PC-3 (cell line): ENCODE measurements around the gene ZRANB1. TPM values are rescaled to one million over a fixed set of nuclear protein-coding genes. Genes with fewer than 3 reads are reported as not detected.

ENCODE experiments used
- ATAC-seq: fragments of 200-7000 bp; cut with Tn5 transposase; 2 replicates; pipeline ENCODE4 v1.9.1; 2020; ENCODE audit warnings: mild to moderate bottlenecking, moderate library complexity
- BruUV-seq: library from RNA; stranded (reverse); fragments of 400-500 nt; replicated peaks from 2 replicates; lab custom pipeline; 2021; lab: Mats Ljungman, UMichigan
- CTCF ChIA-PET: fragments of 300-600 bp; sonication (Branson Sonifier 250); formaldehyde crosslinking; loops from one replicate; lab custom pipeline; 2022; ENCODE audit warnings: antibody characterized with exemption; lab: Charles Lee
- POLR2A ChIA-PET: fragments of 300-600 bp; sonication (Branson Sonifier 250); formaldehyde crosslinking; loops from one replicate; lab custom pipeline; 2022; ENCODE audit warnings: antibody characterized with exemption; ENCODE audit not compliant: unreplicated experiment; lab: Charles Lee
- DNase-seq: peaks from one replicate; pipeline ENCODE4 v3.0.0-alpha.2; 2015
- H2AFZ ChIP-seq: fragments of 300-600 bp; sonication (generic); 2 replicates; pipeline ENCODE4 v1.6.0; 2016; ENCODE audit warnings: antibody characterized with exemption, low read length
- H3F3A ChIP-seq: fragments of 300-600 bp; sonication (generic); one replicate; pipeline ENCODE4 v1.6.0; 2017; ENCODE audit warnings: antibody characterized with exemption, low read length, control low read depth, mild to moderate bottlenecking; ENCODE audit not compliant: unreplicated experiment
- H3K27ac ChIP-seq: fragments of 300-600 bp; sonication (generic); 2 replicates; pipeline ENCODE4 v1.5.1; 2016; ENCODE audit warnings: mild to moderate bottlenecking, low read length
- H3K27me3 ChIP-seq: fragments of 300-600 bp; sonication (generic); 2 replicates; pipeline ENCODE4 v1.6.1; 2016; ENCODE audit warnings: low read length, mixed read lengths
- H3K36me3 ChIP-seq: fragments of 300-600 bp; sonication (generic); 2 replicates; pipeline ENCODE4 v1.6.1; 2016; ENCODE audit warnings: low read depth, mixed run types, low read length, mixed read lengths
- H3K4me1 ChIP-seq: fragments of 300-600 bp; sonication (generic); 2 replicates; pipeline ENCODE4 v1.5.1; 2016; ENCODE audit warnings: low read length; ENCODE audit not compliant: insufficient read depth
- H3K4me2 ChIP-seq: fragments of 300-600 bp; sonication (generic); 2 replicates; pipeline ENCODE4 v1.6.0; 2016; ENCODE audit warnings: low read length
- H3K4me3 ChIP-seq: fragments of 300-600 bp; sonication (generic); 2 replicates; pipeline ENCODE4 v1.5.1; 2016; ENCODE audit warnings: mild to moderate bottlenecking, low read length, mixed read lengths
- H3K79me2 ChIP-seq: fragments of 300-600 bp; sonication (generic); 2 replicates; pipeline ENCODE4 v1.6.1; 2017; ENCODE audit warnings: low read length, mixed read lengths
- H3K9ac ChIP-seq: fragments of 300-600 bp; sonication (generic); 2 replicates; pipeline ENCODE4 v1.6.0; 2016; ENCODE audit warnings: mild to moderate bottlenecking, low read length
- H3K9me2 ChIP-seq: fragments of 300-600 bp; sonication (generic); replicated peaks from 2 replicates; pipeline ENCODE4 v1.6.1; 2016; ENCODE audit warnings: mixed run types, low read length, mixed read lengths
- H3K9me3 ChIP-seq: fragments of 300-600 bp; sonication (generic); 2 replicates; pipeline ENCODE4 v1.6.1; 2016; ENCODE audit warnings: low read length, mixed read lengths
- H4K20me1 ChIP-seq: fragments of 300-600 bp; sonication (generic); 2 replicates; pipeline ENCODE4 v1.6.1; 2016; ENCODE audit warnings: low read length, mixed read lengths
- CTCF ChIP-seq: fragments of 300-600 bp; sonication (generic); conservative IDR thresholded peaks from 2 replicates; pipeline ENCODE4 v1.5.1; 2017; ENCODE audit warnings: antibody characterized with exemption, low read depth, mild to moderate bottlenecking, low read length
- EZH2 ChIP-seq: fragments of 300-600 bp; sonication (generic); IDR thresholded peaks from one replicate; pipeline ENCODE4 v1.6.1; 2017; ENCODE audit warnings: antibody characterized with exemption, mild to moderate bottlenecking, low read length; ENCODE audit not compliant: unreplicated experiment
- EZH2phosphoT487 ChIP-seq: fragments of 300-600 bp; sonication (generic); IDR thresholded peaks from 2 replicates; pipeline ENCODE4 v1.6.1; 2018; ENCODE audit warnings: mild to moderate bottlenecking, antibody characterized with exemption, low read length, borderline replicate concordance
- intact Hi-C: fragments of 100-400 bp; cut with micrococcal nuclease; formaldehyde crosslinking; loops from 2 replicates; pipeline ENCODE4 v1.9.0; 2023
- total RNA-seq: library from RNA; depleted of rRNA; stranded (reverse); fragments of >200 nt; gene quantifications from 2 replicates; pipeline ENCODE4 v1.2.3, GENCODE V29; 2014

ZRANB1 gene
- total RNA-seq, 1 experiment from 2014 or later: 12.8 TPM

GRCh38 chr10:124899151-124899550 is 42.8 kb upstream of the ZRANB1 start:
- Histone ChIP-seq H3K9me2 (no peaks in the 10 kb centered on the region), H3K79me2 (no peaks in the 10 kb centered on the region), H3K9me3 (no peaks in the 10 kb centered on the region), H3K27ac (no peak overlapping the region), H4K20me1 (no peaks in the 10 kb centered on the region), H2AFZ (no peak overlapping the region), H3K4me3 (no peak overlapping the region), H3F3A (no peaks in the 10 kb centered on the region), H3K36me3 (no peaks in the 10 kb centered on the region), H3K27me3 (no peaks in the 10 kb centered on the region), H3K4me1 (no peaks in the 10 kb centered on the region), H3K9ac (no peak overlapping the region), H3K4me2 (no peak overlapping the region)
- intact Hi-C loops: no loop called here
- ATAC-seq: no peak
- no peak for TF ChIP-seq EZH2
- no peak for TF ChIP-seq EZH2phosphoT487
- no peak for TF ChIP-seq CTCF
- no TSS peak for BruUV-seq
- no peak for DNase-seq
- CTCF ChIA-PET: no interaction called here
- POLR2A ChIA-PET: no interaction called here

- no TSS peak for BruUV-seq
- Histone ChIP-seq H3K9ac (no peak overlapping the region), H3K79me2 (no peaks in the 10 kb centered on the region), H3K4me1 (no peaks in the 10 kb centered on the region), H3K27ac (no peak overlapping the region), H3F3A (no peaks in the 10 kb centered on the region), H3K27me3 (no peaks in the 10 kb centered on the region), H4K20me1 (no peaks in the 10 kb centered on the region), H3K36me3 (no peaks in the 10 kb centered on the region), H3K4me3 (no peak overlapping the region), H3K9me3 (no peaks in the 10 kb centered on the region), H3K9me2 (no peaks in the 10 kb centered on the region), H2AFZ (no peak overlapping the region), H3K4me2 (no peak overlapping the region)
- no peak for TF ChIP-seq EZH2phosphoT487
- TF ChIP-seq EZH2: no peak
- TF ChIP-seq CTCF: no peak
- POLR2A ChIA-PET: interaction anchor here (0.6 kb wide), 1 partner anchor 933 kb away, joined by 3 read pairs; no protein-coding TSS in a partner anchor
- DNase-seq (no peak), ATAC-seq (no peak)
- CTCF ChIA-PET: no interaction called here
- intact Hi-C loops: no loop called here
These were observed 39.5 kb upstream of the ZRANB1 start for GRCh38 chr10:124902462-124902861.

GRCh38 chr10:124903111-124903510 is 38.8 kb upstream of the ZRANB1 start:
- Histone ChIP-seq H4K20me1 (no peaks in the 10 kb centered on the region), H3K79me2 (no peaks in the 10 kb centered on the region), H3K9ac (no peak overlapping the region), H3K9me3 (no peaks in the 10 kb centered on the region), H3K9me2 (no peaks in the 10 kb centered on the region), H3K36me3 (no peaks in the 10 kb centered on the region), H3K27me3 (no peaks in the 10 kb centered on the region), H3K4me2 (no peak overlapping the region), H3K4me3 (no peak overlapping the region), H2AFZ (no peak overlapping the region), H3K27ac (no peak overlapping the region), H3K4me1 (no peaks in the 10 kb centered on the region), H3F3A (no peaks in the 10 kb centered on the region)
- ATAC-seq (no peak), DNase-seq (no peak)
- POLR2A ChIA-PET: no interaction called here
- intact Hi-C loops: no loop called here
- CTCF ChIA-PET: no interaction called here
- no TSS peak for BruUV-seq
- TF ChIP-seq EZH2phosphoT487: no peak
- TF ChIP-seq EZH2: no peak
- no peak for TF ChIP-seq CTCF
